Measurements from ENCODE around the gene SHISA9. TPM values are rescaled to one million over a fixed set of nuclear protein-coding genes. Genes with fewer than 3 reads are reported as not detected.
"Not testable (repeated sequence)": the region's sequence is repeated elsewhere in the genome, so short reads cannot be mapped to it uniquely, and the experiment has no call there.

Gene SHISA9
- total and polyA plus RNA-seq, 3 donors from 2014 or later: 0.46 to 1.0 (median 0.68) TPM

- WGBS, 2 donors: 88 to 92% methylated on average over 5 of the region's 5 CpGs
- intact Hi-C loops (cut with DNase I; ENCODE audit: low total_unique reads): no loop called here
- DNase-seq: no peak
- TF ChIP-seq POLR2A (IDR thresholded peaks at IDR 0.05) (no peak), CTCF (IDR thresholded peaks at IDR 0.05) (no peak)
- H3K4me1 ChIP-seq: peaks cover 11% of the 10 kb centered on the region
- no peak overlapping the region for H3K27ac ChIP-seq
- no peaks in the 10 kb centered on the region for H3K9me3 ChIP-seq
- H3K36me3 ChIP-seq (ENCODE audit: low read depth, missing control alignments): no peaks in the 10 kb centered on the region
- H3K27me3 ChIP-seq: no peaks in the 10 kb centered on the region
- H3K4me3 ChIP-seq: no peak overlapping the region
These were observed 5.5 kb downstream of the SHISA9 start for GRCh38 chr16:12906765-12907516.

GRCh38 chr16:12907670-12908233, 6.4 kb downstream of the SHISA9 start:
- no peak for TF ChIP-seq POLR2A (IDR thresholded peaks at IDR 0.05)
- no peak for TF ChIP-seq CTCF (IDR thresholded peaks at IDR 0.05)
- H3K27me3 ChIP-seq: no peaks in the 10 kb centered on the region
- WGBS, 2 donors: 59 to 61% methylated on average over 5 of the region's 5 CpGs
- intact Hi-C loops (cut with DNase I; ENCODE audit: low total_unique reads): no loop called here
- H3K4me3 ChIP-seq: no peak overlapping the region
- H3K4me1 ChIP-seq: peaks cover 3% of the 10 kb centered on the region
- no peaks in the 10 kb centered on the region for H3K9me3 ChIP-seq
- H3K27ac ChIP-seq: no peak overlapping the region
- H3K36me3 ChIP-seq (ENCODE audit: low read depth, missing control alignments): no peaks in the 10 kb centered on the region
- DNase-seq: no peak

GRCh38 chr16:12917246-12917645, 15.8 kb downstream of the SHISA9 start:
- Histone ChIP-seq H3K9me3 (no peaks in the 10 kb centered on the region), H3K27ac (no peak overlapping the region), H3K36me3 (ENCODE audit: low read depth, missing control alignments) (no peaks in the 10 kb centered on the region), H3K27me3 (no peaks in the 10 kb centered on the region), H3K4me3 (no peak overlapping the region), H3K4me1 (no peaks in the 10 kb centered on the region)
- TF ChIP-seq POLR2A (IDR thresholded peaks at IDR 0.05) (no peak), CTCF (IDR thresholded peaks at IDR 0.05) (no peak)
- intact Hi-C loops (cut with DNase I; ENCODE audit: low total_unique reads): no loop called here
- no peak for DNase-seq
- WGBS, 2 donors: 53 to 61% methylated on average over 5 of the region's 5 CpGs

GRCh38 chr16:12917653-12918052, 16.3 kb downstream of the SHISA9 start:
- Histone ChIP-seq H3K4me3 (no peak overlapping the region), H3K27ac (no peak overlapping the region), H3K4me1 (no peaks in the 10 kb centered on the region), H3K36me3 (ENCODE audit: low read depth, missing control alignments) (no peaks in the 10 kb centered on the region), H3K9me3 (no peaks in the 10 kb centered on the region), H3K27me3 (no peaks in the 10 kb centered on the region)
- 37% methylated on average over 1 of the region's 1 CpG for WGBS, 2 donors
- DNase-seq: no peak
- no peak for TF ChIP-seq POLR2A (IDR thresholded peaks at IDR 0.05)
- TF ChIP-seq CTCF (IDR thresholded peaks at IDR 0.05): no peak
- intact Hi-C loops (cut with DNase I; ENCODE audit: low total_unique reads): no loop called here

GRCh38 chr16:12920739-12921138, 19.3 kb downstream of the SHISA9 start:
- WGBS, 2 donors: 63 to 70% methylated on average over 4 of the region's 4 CpGs
- no peak for TF ChIP-seq CTCF (IDR thresholded peaks at IDR 0.05)
- TF ChIP-seq POLR2A (IDR thresholded peaks at IDR 0.05): no peak
- Histone ChIP-seq H3K4me1 (no peaks in the 10 kb centered on the region), H3K36me3 (ENCODE audit: low read depth, missing control alignments) (no peaks in the 10 kb centered on the region), H3K4me3 (no peak overlapping the region), H3K9me3 (no peaks in the 10 kb centered on the region), H3K27ac (no peak overlapping the region), H3K27me3 (no peaks in the 10 kb centered on the region)
- DNase-seq: no peak
- intact Hi-C loops (cut with DNase I; ENCODE audit: low total_unique reads): no loop called here

- H3K4me1 ChIP-seq; intact Hi-C loops (cut with DNase I; ENCODE audit: low total_unique reads); DNase-seq; H3K9me3 ChIP-seq; H3K27me3 ChIP-seq; H3K36me3 ChIP-seq (ENCODE audit: low read depth, missing control alignments); H3K4me3 ChIP-seq; H3K27ac ChIP-seq: not testable (repeated sequence)
- 87 to 90% methylated on average over 6 of the region's 6 CpGs for WGBS, 2 donors
These were observed 22.2 kb downstream of the SHISA9 start for GRCh38 chr16:12923640-12924039.
